Lower lobe of right lung (tissue), 2 donors: ENCODE results near the gene UBAP2. TPM values are rescaled to one million over a fixed set of nuclear protein-coding genes. Genes with fewer than 3 reads are reported as not detected.

Experiments used
- ATAC-seq, 2 donors: fragments of 200-7000 bp; cut with Tn5 transposase; one replicate each; pipeline ENCODE4 v1.9.1; 2020 to 2022; ENCODE audit warnings: mild to moderate bottlenecking in 2 of 2, moderate library complexity in 2 of 2
- DNase-seq: peaks from one replicate; pipeline ENCODE4 v3.0.0-alpha.2; 2020
- H3K27ac ChIP-seq: fragments of 200-600 bp; one replicate; pipeline ENCODE4 v1.8.0; 2022
- H3K27me3 ChIP-seq: fragments of 200-600 bp; one replicate; pipeline ENCODE4 v1.8.0; 2022; ENCODE audit warnings: low read depth
- H3K36me3 ChIP-seq: fragments of 200-600 bp; one replicate; pipeline ENCODE4 v1.8.0; 2022; ENCODE audit warnings: mild to moderate bottlenecking
- H3K4me1 ChIP-seq: fragments of 200-600 bp; one replicate; pipeline ENCODE4 v1.8.0; 2022
- H3K4me3 ChIP-seq: fragments of 200-600 bp; one replicate; pipeline ENCODE4 v1.8.0; 2022; ENCODE audit warnings: mild to moderate bottlenecking
- H3K9me3 ChIP-seq: fragments of 200-600 bp; one replicate; pipeline ENCODE4 v1.8.0; 2022
- intact Hi-C: fragments of 100-400 bp; cut with DNase I; formaldehyde crosslinking; loops from one replicate; pipeline ENCODE4 v1.11.0; 2022
- total RNA-seq: library from RNA; stranded (reverse); fragmentation: NEBNext Ultra II Directional; extraction: Animal tissue kit (Norgen Biotek cat#: 25700); gene quantifications from one replicate; pipeline ENCODE4 v1.2.1, GENCODE V29; 2021
- TF ChIP-seq, protein P1 (sequence below): fragments of 200-600 bp; IDR thresholded peaks from one replicate; pipeline ENCODE4 v1.8.0; 2022; ENCODE audit warnings: antibody characterized with exemption, mild to moderate bottlenecking
- donor health status: DM: no; HTN: yes; CAD: no; lungs with severe emphysema.

UBAP2 gene
- total RNA-seq, 1 donor from 2014 or later, result 33.3 TPM

GRCh38 chr9:33995449-33995848 is 53.2 kb downstream of the UBAP2 start:
- Histone ChIP-seq H3K27ac (no peak overlapping the region), H3K36me3 (peaks cover 35% of the 10 kb centered on the region), H3K27me3 (no peaks in the 10 kb centered on the region), H3K9me3 (no peaks in the 10 kb centered on the region), H3K4me1 (no peaks in the 10 kb centered on the region), H3K4me3 (no peak overlapping the region)
- ATAC-seq, result no peak
- DNase-seq, result no peak
- intact Hi-C loops, result no loop called here
- TF ChIP-seq, protein P1, sequence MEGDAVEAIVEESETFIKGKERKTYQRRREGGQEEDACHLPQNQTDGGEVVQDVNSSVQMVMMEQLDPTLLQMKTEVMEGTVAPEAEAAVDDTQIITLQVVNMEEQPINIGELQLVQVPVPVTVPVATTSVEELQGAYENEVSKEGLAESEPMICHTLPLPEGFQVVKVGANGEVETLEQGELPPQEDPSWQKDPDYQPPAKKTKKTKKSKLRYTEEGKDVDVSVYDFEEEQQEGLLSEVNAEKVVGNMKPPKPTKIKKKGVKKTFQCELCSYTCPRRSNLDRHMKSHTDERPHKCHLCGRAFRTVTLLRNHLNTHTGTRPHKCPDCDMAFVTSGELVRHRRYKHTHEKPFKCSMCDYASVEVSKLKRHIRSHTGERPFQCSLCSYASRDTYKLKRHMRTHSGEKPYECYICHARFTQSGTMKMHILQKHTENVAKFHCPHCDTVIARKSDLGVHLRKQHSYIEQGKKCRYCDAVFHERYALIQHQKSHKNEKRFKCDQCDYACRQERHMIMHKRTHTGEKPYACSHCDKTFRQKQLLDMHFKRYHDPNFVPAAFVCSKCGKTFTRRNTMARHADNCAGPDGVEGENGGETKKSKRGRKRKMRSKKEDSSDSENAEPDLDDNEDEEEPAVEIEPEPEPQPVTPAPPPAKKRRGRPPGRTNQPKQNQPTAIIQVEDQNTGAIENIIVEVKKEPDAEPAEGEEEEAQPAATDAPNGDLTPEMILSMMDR, result no peak

GRCh38 chr9:33993104-33993503 is 55.6 kb downstream of the UBAP2 start:
- intact Hi-C loops, result no loop called here
- H3K4me3 ChIP-seq, result no peak overlapping the region
- H3K36me3 ChIP-seq, result peaks cover 37% of the 10 kb centered on the region
- ATAC-seq (no peak), DNase-seq (no peak)
- TF ChIP-seq, protein P1, result no peak
- H3K27me3 ChIP-seq, result no peaks in the 10 kb centered on the region
- H3K9me3 ChIP-seq, result no peaks in the 10 kb centered on the region
- H3K27ac ChIP-seq, result no peak overlapping the region
- no peaks in the 10 kb centered on the region for H3K4me1 ChIP-seq

- TF ChIP-seq, protein P1, result no peak
- intact Hi-C loops, result no loop called here
- H3K27ac ChIP-seq, result no peak overlapping the region
- H3K4me3 ChIP-seq, result no peak overlapping the region
- H3K9me3 ChIP-seq, result no peaks in the 10 kb centered on the region
- no peaks in the 10 kb centered on the region for H3K4me1 ChIP-seq
- no peaks in the 10 kb centered on the region for H3K27me3 ChIP-seq
- peak in 1 of 2 donors; percentile 44 for ATAC-seq
- DNase-seq, result no peak
- peaks cover 37% of the 10 kb centered on the region for H3K36me3 ChIP-seq
Measured at GRCh38 chr9:33992632-33993031, 56.1 kb downstream of the UBAP2 start.

GRCh38 chr9:33988219-33988890 is 60.3 kb downstream of the UBAP2 start:
- intact Hi-C loops, result no loop called here
- no peak for ATAC-seq
- TF ChIP-seq, protein P1, result no peak

DNA sequence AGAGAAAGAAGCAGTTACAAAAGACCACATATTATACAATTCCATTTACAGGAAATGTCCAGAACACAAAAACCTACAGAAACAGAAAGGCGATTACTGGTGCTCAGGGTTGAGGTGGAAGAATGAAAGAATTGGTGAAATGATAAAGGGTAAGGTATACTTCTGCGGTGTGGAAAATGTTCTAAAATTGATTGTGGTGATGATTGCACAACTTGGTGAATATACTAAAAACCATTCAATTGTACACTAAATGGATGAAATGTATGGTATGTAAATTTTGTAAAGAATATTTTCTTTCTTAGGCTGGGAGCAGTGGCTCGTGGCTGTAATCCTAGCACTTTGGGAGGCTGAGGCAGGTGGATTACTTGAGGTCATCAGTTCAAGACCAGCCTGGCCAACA is 72.3 kb downstream of the UBAP2 start:
- Histone ChIP-seq H3K36me3 (peaks cover 53% of the 10 kb centered on the region), H3K4me1 (no peaks in the 10 kb centered on the region), H3K9me3 (no peaks in the 10 kb centered on the region), H3K4me3 (no peak overlapping the region), H3K27me3 (no peaks in the 10 kb centered on the region), H3K27ac (no peak overlapping the region)
- no peak for ATAC-seq
- DNase-seq, result no peak
- TF ChIP-seq, protein P1, result no peak
- intact Hi-C loops, result no loop called here

More at GRCh38 chr9:33988219-33988890, 60.3 kb downstream of the UBAP2 start:
- Histone ChIP-seq H3K27ac (no peak overlapping the region), H3K4me3 (no peak overlapping the region), H3K4me1 (no peaks in the 10 kb centered on the region), H3K9me3 (no peaks in the 10 kb centered on the region), H3K36me3 (peaks cover 56% of the 10 kb centered on the region), H3K27me3 (no peaks in the 10 kb centered on the region)
- no peak for DNase-seq
